GM21529 (cell line): ENCODE data around the gene LGI4.
"Not testable (repeated sequence)": the region's sequence is repeated elsewhere in the genome, so short reads cannot be mapped to it uniquely, and the experiment has no call there.

Experiments
- ATAC-seq: cut with Tn5 transposase; IDR thresholded peaks from one replicate; pipeline ENCODE4 v1.9.1; 2021; ENCODE audit not compliant: unreplicated experiment

LGI4 gene

GRCh38 chr19:35161434-35161743 lies 26.5 kb upstream of the LGI4 start:
- ATAC-seq = no peak

GRCh38 chr19:35160629-35161433 lies 26.0 kb upstream of the LGI4 start:
- no peak for ATAC-seq

GRCh38 chr19:35159606-35160005 lies 24.7 kb upstream of the LGI4 start:
- ATAC-seq = no peak

- no peak for ATAC-seq
These were observed 22.6 kb upstream of the LGI4 start for GRCh38 chr19:35157431-35157830.

GRCh38 chr19:35156673-35157014 lies 21.8 kb upstream of the LGI4 start:
- ATAC-seq = no peak

GRCh38 chr19:35155981-35156672 lies 21.3 kb upstream of the LGI4 start:
- no peak for ATAC-seq

- peak; percentile 42 for ATAC-seq
These were observed 20.6 kb upstream of the LGI4 start for GRCh38 chr19:35155441-35155840.

GRCh38 chr19:35154525-35155406 lies 19.9 kb upstream of the LGI4 start, which contains the start of gene FXYD5:
Gene FXYD5, plus strand, starts transcription at chr19:35154735. Its CDS starts 816 bp downstream, at chr19:35155551.
- peak; percentile 48 for ATAC-seq

- ATAC-seq = peak; percentile 48
These were observed 19.1 kb upstream of the LGI4 start for GRCh38 chr19:35153701-35154524.

- ATAC-seq = not testable (repeated sequence)
These were observed 18.3 kb upstream of the LGI4 start for GRCh38 chr19:35153129-35153522.

- ATAC-seq = no peak
These were observed 16.6 kb upstream of the LGI4 start for GRCh38 chr19:35151273-35152065.

GRCh38 chr19:35150445-35150844 lies 15.6 kb upstream of the LGI4 start:
- no peak for ATAC-seq

GRCh38 chr19:35149463-35149862 lies 14.6 kb upstream of the LGI4 start:
- ATAC-seq = no peak

GRCh38 chr19:35146746-35147459 lies 12.0 kb upstream of the LGI4 start:
- no peak for ATAC-seq

GRCh38 chr19:35144600-35145436 lies 10.0 kb upstream of the LGI4 start:
- ATAC-seq = no peak

- no peak for ATAC-seq
These were observed 9.4 kb upstream of the LGI4 start for GRCh38 chr19:35144259-35144599.

- no peak for ATAC-seq
These were observed 9.0 kb upstream of the LGI4 start for GRCh38 chr19:35143818-35144217.

- no peak for ATAC-seq
These were observed 8.4 kb upstream of the LGI4 start, which contains the start of gene FXYD7 for GRCh38 chr19:35143231-35143715. Gene FXYD7, plus strand, starts transcription at chr19:35143255. Its CDS starts 79 bp downstream, at chr19:35143334.
